ENCODE measurements around the gene CCNY. TPM values are rescaled to one million over a fixed set of nuclear protein-coding genes. Genes with fewer than 3 reads are reported as not detected.
A peak's percentile ranks its signal among the peaks of the same experiment; 100 is the strongest.

The CCNY gene
- total RNA-seq, 1 experiment from 2014 or later: 53.3 TPM

GRCh38 chr10:35480142-35480541, 143.8 kb downstream of the CCNY start:
- H3K27ac Mint-ChIP-seq: no peak overlapping the region
- no peaks in the 10 kb centered on the region for H3K36me3 Mint-ChIP-seq
- ChIA-PET POLR2A (no interaction called here), CTCF (interaction anchor here (0.6 to 0.7 kb wide), 2 partner anchors 9 to 13 kb away, joined by 3 to 5 read pairs; no protein-coding TSS in a partner anchor)
- H3K4me3 Mint-ChIP-seq: no peak overlapping the region
- H3K9me3 Mint-ChIP-seq: no peaks in the 10 kb centered on the region; the same call in 1 of the 2 replicates
- H3K4me1 Mint-ChIP-seq: peaks cover 8% of the 10 kb centered on the region; the same call in 1 of the 2 replicates
- no peaks in the 10 kb centered on the region for H3K27me3 Mint-ChIP-seq (ENCODE audit: low read depth)
- peak; percentile 94 for ATAC-seq
- no peak for TF ChIP-seq ZMAT4 (CRISPR knock-in tag; IDR thresholded peaks at IDR 0.05)
- TF ChIP-seq GABPB1 (CRISPR knock-in tag; IDR thresholded peaks at IDR 0.05): no peak
- no peak for TF ChIP-seq ATF3 (CRISPR knock-in tag; conservative IDR thresholded peaks at IDR 0.05)
- TF ChIP-seq, protein P1, sequence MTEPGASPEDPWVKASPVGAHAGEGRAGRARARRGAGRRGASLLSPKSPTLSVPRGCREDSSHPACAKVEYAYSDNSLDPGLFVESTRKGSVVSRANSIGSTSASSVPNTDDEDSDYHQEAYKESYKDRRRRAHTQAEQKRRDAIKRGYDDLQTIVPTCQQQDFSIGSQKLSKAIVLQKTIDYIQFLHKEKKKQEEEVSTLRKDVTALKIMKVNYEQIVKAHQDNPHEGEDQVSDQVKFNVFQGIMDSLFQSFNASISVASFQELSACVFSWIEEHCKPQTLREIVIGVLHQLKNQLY (CRISPR knock-in tag; IDR thresholded peaks at IDR 0.05): no peak
- no peak for TF ChIP-seq ZBTB21 (CRISPR knock-in tag; IDR thresholded peaks at IDR 0.05; ENCODE audit: borderline replicate concordance)
- TF ChIP-seq ZNF219 (CRISPR knock-in tag; IDR thresholded peaks at IDR 0.05; ENCODE audit: borderline replicate concordance): no peak
- TF ChIP-seq ZNF396 (CRISPR knock-in tag; IDR thresholded peaks at IDR 0.05; ENCODE audit: borderline replicate concordance): no peak
- TF ChIP-seq CREB1 (CRISPR knock-in tag; IDR thresholded peaks at IDR 0.05): no peak
- no peak for TF ChIP-seq CBFB (CRISPR knock-in tag; IDR thresholded peaks at IDR 0.05; ENCODE audit: low read depth)
- no peak for TF ChIP-seq GRHL2 (CRISPR knock-in tag; IDR thresholded peaks at IDR 0.05; ENCODE audit: insufficient replicate concordance, severe bottlenecking)
- TF ChIP-seq JAZF1 (CRISPR knock-in tag; IDR thresholded peaks at IDR 0.05): no peak
- TF ChIP-seq PRDM15 (CRISPR knock-in tag; IDR thresholded peaks at IDR 0.05): no peak
- TF ChIP-seq, protein P2, sequence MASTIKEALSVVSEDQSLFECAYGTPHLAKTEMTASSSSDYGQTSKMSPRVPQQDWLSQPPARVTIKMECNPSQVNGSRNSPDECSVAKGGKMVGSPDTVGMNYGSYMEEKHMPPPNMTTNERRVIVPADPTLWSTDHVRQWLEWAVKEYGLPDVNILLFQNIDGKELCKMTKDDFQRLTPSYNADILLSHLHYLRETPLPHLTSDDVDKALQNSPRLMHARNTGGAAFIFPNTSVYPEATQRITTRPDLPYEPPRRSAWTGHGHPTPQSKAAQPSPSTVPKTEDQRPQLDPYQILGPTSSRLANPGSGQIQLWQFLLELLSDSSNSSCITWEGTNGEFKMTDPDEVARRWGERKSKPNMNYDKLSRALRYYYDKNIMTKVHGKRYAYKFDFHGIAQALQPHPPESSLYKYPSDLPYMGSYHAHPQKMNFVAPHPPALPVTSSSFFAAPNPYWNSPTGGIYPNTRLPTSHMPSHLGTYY (CRISPR knock-in tag; IDR thresholded peaks at IDR 0.05): no peak
- no peak for TF ChIP-seq CDX4 (CRISPR knock-in tag; IDR thresholded peaks at IDR 0.05; ENCODE audit: borderline replicate concordance)
- TF ChIP-seq ELF4 (CRISPR knock-in tag; IDR thresholded peaks at IDR 0.05; ENCODE audit: low read depth): no peak
- TF ChIP-seq TEAD1 (CRISPR knock-in tag; IDR thresholded peaks at IDR 0.05): no peak
- no peak for TF ChIP-seq FOXP1 (CRISPR knock-in tag; IDR thresholded peaks at IDR 0.05; ENCODE audit: borderline replicate concordance)
- TF ChIP-seq ATF2 (CRISPR knock-in tag; IDR thresholded peaks at IDR 0.05; ENCODE audit: borderline replicate concordance, low read depth): no peak
- TF ChIP-seq, protein P3, sequence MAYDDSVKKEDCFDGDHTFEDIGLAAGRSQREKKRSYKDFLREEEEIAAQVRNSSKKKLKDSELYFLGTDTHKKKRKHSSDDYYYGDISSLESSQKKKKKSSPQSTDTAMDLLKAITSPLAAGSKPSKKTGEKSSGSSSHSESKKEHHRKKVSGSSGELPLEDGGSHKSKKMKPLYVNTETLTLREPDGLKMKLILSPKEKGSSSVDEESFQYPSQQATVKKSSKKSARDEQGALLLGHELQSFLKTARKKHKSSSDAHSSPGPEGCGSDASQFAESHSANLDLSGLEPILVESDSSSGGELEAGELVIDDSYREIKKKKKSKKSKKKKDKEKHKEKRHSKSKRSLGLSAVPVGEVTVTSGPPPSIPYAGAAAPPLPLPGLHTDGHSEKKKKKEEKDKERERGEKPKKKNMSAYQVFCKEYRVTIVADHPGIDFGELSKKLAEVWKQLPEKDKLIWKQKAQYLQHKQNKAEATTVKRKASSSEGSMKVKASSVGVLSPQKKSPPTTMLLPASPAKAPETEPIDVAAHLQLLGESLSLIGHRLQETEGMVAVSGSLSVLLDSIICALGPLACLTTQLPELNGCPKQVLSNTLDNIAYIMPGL (CRISPR knock-in tag; IDR thresholded peaks at IDR 0.05): no peak
- no peak for TF ChIP-seq CREM (CRISPR knock-in tag; IDR thresholded peaks at IDR 0.05)
- DNase-seq (ENCODE audit: low spot score): no peak

All from WTC11 (cell line).